Measurements from ENCODE around the gene MEGF10.
A peak's percentile ranks its signal among the peaks of the same experiment; 100 is the strongest.

- no peak for TF ChIP-seq NFYA (IDR thresholded peaks at IDR 0.05; ENCODE audit: borderline replicate concordance, low read depth, low read length)
- TF ChIP-seq CTCF (IDR thresholded peaks at IDR 0.05 in 2 of 3, conservative IDR thresholded peaks at IDR 0.05 in 1 of 3; ENCODE audit: control insufficient read depth in 2 of 3, extremely low read depth in 1 of 3, insufficient read depth in 1 of 3, low read depth in 3 of 3, low read length in 3 of 3), result peak in 2 of 3 experiments; percentile 24 to 32; a peak in 2 of 6 replicates
- no peak for TF ChIP-seq ZNF274 (IDR thresholded peaks at IDR 0.05; ENCODE audit: insufficient read depth, insufficient read length)
- TF ChIP-seq NRF1 (conservative IDR thresholded peaks at IDR 0.05; ENCODE audit: low read depth, low read length), result no peak
- no peak for TF ChIP-seq TBL1XR1 (IDR thresholded peaks at IDR 0.05; ENCODE audit: low read depth, low read length)
- peak; percentile 72 for TF ChIP-seq RAD21 (IDR thresholded peaks at IDR 0.05; ENCODE audit: insufficient read depth, low read depth, low read length)
- TF ChIP-seq, protein P1, sequence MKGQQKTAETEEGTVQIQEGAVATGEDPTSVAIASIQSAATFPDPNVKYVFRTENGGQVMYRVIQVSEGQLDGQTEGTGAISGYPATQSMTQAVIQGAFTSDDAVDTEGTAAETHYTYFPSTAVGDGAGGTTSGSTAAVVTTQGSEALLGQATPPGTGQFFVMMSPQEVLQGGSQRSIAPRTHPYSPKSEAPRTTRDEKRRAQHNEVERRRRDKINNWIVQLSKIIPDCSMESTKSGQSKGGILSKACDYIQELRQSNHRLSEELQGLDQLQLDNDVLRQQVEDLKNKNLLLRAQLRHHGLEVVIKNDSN (IDR thresholded peaks at IDR 0.05; ENCODE audit: borderline replicate concordance, extremely low read length, insufficient read depth, low read depth, low read length), result no peak
- no peak for TF ChIP-seq NFIC (IDR thresholded peaks at IDR 0.05; ENCODE audit: low read depth, low read length)
- no peak for TF ChIP-seq USF2 (IDR thresholded peaks at IDR 0.05; ENCODE audit: borderline replicate concordance, low read depth, low read length)
- TF ChIP-seq MTA3 (IDR thresholded peaks at IDR 0.05; ENCODE audit: borderline replicate concordance, low read length), result no peak
- TF ChIP-seq EZH2 (IDR thresholded peaks at IDR 0.05; ENCODE audit: borderline replicate concordance, control insufficient read depth, low read depth, low read length), result no peak
- no peak for TF ChIP-seq YY1 (IDR thresholded peaks at IDR 0.05; ENCODE audit: low read depth, low read length)
- no peak for TF ChIP-seq POLR2A (IDR thresholded peaks at IDR 0.05; ENCODE audit: low read depth, low read length)
- TF ChIP-seq SIN3A (IDR thresholded peaks at IDR 0.05; ENCODE audit: low read depth, low read length), result no peak
These were observed 151.3 kb downstream of the MEGF10 start for GRCh38 chr5:127441799-127442484.
